RWPE1 (cell line): ENCODE data around the gene MBP.
"Not testable (repeated sequence)": the region's sequence is repeated elsewhere in the genome, so short reads cannot be mapped to it uniquely, and the experiment has no call there.

Experiments
- CTCF ChIA-PET: fragments of 350-600 bp; sonication (Branson Sonifier 250); formaldehyde crosslinking; extraction: SDS; loops from one replicate; lab custom pipeline; 2021; lab: Yijun Ruan, JAX
- POLR2A ChIA-PET: fragments of 400-600 bp; formaldehyde crosslinking; extraction: SDS; loops from one replicate; lab custom pipeline; 2020; ENCODE audit warnings: antibody characterized with exemption; ENCODE audit not compliant: low non-redundant PET; lab: Yijun Ruan, JAX
- DNase-seq: peaks from one replicate; pipeline ENCODE4 v3.0.0; 2012; ENCODE audit warnings: low spot score
- H3K27ac ChIP-seq: fragments of 450-650 bp; 2 replicates; pipeline ENCODE4 v1.5.1; 2017
- TF ChIP-seq, protein P1 (sequence below): fragments of 450-650 bp; conservative IDR thresholded peaks from 2 replicates; pipeline ENCODE4 v1.5.1; 2017; ENCODE audit warnings: low read depth, mild to moderate bottlenecking

MBP gene

DNA sequence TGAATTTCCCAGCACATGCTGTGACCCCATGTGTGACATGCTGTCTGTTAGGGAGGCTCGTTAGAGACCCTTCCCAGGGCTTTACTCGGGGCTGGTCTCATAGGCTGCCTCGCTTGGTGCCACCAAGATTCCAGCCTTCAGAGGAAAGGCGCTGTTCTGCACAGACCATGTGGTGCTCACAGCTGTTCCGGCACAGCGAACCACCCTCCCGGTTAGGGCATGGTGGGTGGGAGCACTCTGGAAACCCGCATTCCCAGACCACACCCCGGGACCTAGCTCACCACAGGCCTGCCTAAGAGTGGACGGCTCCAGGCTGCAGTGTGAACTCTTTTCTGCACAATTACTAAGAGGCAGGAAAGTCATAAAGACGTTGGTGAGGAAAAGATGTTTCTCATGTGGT, 112.0 kb downstream of the MBP start:
- TF ChIP-seq, protein P1, sequence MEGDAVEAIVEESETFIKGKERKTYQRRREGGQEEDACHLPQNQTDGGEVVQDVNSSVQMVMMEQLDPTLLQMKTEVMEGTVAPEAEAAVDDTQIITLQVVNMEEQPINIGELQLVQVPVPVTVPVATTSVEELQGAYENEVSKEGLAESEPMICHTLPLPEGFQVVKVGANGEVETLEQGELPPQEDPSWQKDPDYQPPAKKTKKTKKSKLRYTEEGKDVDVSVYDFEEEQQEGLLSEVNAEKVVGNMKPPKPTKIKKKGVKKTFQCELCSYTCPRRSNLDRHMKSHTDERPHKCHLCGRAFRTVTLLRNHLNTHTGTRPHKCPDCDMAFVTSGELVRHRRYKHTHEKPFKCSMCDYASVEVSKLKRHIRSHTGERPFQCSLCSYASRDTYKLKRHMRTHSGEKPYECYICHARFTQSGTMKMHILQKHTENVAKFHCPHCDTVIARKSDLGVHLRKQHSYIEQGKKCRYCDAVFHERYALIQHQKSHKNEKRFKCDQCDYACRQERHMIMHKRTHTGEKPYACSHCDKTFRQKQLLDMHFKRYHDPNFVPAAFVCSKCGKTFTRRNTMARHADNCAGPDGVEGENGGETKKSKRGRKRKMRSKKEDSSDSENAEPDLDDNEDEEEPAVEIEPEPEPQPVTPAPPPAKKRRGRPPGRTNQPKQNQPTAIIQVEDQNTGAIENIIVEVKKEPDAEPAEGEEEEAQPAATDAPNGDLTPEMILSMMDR, result no peak
- no peak for DNase-seq
- POLR2A ChIA-PET, result no interaction called here
- no peak overlapping the region for H3K27ac ChIP-seq
- CTCF ChIA-PET, result no interaction called here

DNA sequence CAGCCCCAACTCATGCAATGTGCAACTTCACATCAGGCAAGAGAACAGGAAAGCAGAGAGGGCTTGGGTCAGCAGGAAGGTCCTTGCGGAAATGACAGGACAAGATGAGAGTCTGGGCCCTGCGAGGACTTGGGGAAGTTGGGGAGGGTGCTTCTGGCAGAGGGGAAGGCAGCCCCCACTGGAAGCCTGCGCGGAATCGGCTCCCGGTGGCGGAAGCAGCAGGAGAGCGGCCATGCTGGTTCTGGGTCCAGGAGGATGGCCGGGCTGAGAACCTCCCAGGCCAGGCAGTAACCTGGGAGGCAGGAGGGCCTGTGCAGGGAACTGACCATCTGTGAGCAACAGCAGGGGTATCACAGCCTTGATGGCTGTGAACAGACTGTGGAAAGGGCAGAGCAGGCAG, 112.9 kb downstream of the MBP start:
- POLR2A ChIA-PET, result no interaction called here
- DNase-seq, result no peak
- CTCF ChIA-PET, result no interaction called here
- TF ChIP-seq, protein P1, result no peak
- no peak overlapping the region for H3K27ac ChIP-seq

DNA sequence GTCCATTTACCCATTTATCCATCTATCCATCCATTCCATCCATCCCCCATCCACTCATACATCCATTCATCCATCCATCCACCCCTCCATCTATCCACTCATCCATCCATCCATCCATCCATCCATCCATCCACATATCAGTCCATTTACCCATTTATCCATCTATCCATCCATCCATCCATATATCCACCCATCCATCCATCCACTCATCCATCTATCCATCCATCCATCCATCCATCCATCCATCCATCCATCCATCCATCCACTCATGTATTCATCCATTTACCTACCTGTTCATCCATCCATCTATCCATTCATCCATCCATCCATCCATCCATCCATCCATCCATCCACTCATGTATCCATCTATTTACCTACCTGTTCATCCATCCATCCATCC, 113.9 kb downstream of the MBP start:
- CTCF ChIA-PET, POLR2A ChIA-PET, H3K27ac ChIP-seq, DNase-seq: not testable (repeated sequence)

DNA sequence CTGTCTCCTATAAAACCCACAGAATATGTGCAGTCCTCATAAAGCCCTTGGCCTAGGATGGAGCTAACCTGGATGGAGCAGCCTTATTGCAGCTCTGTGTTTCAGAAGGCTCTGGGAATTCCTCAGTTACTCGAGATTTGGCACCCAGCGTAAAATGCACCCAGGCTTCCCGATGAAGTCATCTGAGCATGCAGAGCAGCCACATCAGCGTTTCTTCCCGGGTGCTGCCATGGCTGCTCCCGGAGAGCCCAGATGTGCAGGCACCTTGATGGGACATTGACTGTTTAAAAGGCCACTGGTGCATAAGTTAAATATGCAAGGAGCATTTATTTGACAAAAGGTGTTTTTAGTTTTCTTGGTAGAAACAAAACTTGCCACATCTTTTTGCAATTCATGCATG, 115.2 kb downstream of the MBP start:
- CTCF ChIA-PET, result interaction anchor here (1.1 kb wide), 1 partner anchor 194 kb away, joined by 5 read pairs; no protein-coding TSS in a partner anchor
- POLR2A ChIA-PET, result no interaction called here

DNA sequence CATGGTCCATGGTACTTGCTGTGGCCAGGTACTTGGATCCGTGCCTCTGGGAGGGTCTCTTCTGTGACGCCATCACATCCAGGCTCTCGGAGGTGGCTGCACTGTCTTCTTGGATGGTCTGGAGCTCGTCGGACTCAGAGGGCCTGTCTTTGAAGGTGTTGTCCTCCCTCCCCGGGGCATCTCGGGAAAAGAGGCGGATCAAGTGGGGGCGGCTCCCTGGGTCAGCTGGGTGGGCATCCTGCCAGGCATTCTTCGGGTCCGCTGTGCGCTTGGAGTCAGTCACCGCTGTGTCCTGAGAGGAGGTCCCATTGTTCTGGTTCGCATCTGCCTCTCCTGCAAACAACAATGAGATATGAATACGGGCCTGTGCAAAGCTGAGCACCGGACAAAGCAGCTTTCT, 115.6 kb downstream of the MBP start:
- POLR2A ChIA-PET, result no interaction called here
- no peak overlapping the region for H3K27ac ChIP-seq
- no peak for DNase-seq
- CTCF ChIA-PET, result interaction anchor here (1.1 kb wide), 1 partner anchor 195 kb away, joined by 5 read pairs; no protein-coding TSS in a partner anchor
- TF ChIP-seq, protein P1, result no peak

More for the DNA sequence above, 115.2 kb downstream of the MBP start:
- no peak overlapping the region for H3K27ac ChIP-seq
- DNase-seq, result no peak
- TF ChIP-seq, protein P1, result no peak

DNA sequence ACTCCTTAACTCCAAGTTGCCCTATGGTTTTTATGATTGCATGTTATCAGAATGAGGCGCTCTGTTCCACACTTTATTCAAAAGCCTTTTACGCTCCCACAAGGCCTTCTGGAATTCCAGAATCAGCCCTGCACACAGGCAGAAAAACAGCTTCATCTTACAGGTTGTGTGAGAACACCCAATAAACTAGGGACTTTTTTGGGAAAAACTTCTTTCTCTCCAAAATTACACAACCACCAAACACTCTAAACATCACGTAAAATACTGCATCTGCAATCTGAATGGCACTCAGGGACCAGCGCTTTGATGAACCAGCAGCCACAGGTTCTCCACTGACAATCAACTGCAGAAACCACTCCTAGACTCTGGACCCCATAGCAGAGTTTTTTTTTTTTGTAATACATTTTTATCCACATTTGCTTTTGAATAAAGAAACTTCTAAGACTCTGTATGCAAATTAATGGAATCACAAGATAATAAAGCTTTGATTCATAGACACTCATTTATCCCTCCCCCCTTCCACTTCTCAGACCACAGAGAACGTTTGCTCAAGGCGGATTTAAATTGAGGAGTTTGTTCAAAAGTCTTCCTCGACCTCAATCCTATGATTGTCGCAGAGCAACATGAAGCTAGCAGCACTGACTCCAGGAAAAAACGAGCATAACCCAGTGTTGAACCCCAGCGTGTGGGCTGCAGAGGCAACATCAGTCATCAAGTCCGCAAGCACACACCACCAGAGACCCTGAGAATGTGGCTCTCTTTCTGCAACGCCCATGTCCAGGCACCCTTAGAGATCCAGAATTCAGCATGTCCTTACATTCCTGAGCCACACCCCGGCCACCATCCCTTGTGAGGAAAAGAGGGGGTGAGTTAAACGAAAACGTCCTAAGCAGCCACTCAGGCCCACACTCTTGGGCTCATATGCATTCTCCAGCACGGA, 116.5 kb downstream of the MBP start:
- no peak for DNase-seq
- TF ChIP-seq, protein P1, result no peak
- no peak overlapping the region for H3K27ac ChIP-seq
- ChIA-PET POLR2A (interaction anchor here (0.7 kb wide), 1 partner anchor 116 kb away, joined by 8 read pairs; the partner anchor contains the start of gene MBP), CTCF (interaction anchor here (0.5 to 1.1 kb wide), 2 partner anchors 125 to 196 kb away, joined by 3 to 5 read pairs; no protein-coding TSS in a partner anchor)

DNA sequence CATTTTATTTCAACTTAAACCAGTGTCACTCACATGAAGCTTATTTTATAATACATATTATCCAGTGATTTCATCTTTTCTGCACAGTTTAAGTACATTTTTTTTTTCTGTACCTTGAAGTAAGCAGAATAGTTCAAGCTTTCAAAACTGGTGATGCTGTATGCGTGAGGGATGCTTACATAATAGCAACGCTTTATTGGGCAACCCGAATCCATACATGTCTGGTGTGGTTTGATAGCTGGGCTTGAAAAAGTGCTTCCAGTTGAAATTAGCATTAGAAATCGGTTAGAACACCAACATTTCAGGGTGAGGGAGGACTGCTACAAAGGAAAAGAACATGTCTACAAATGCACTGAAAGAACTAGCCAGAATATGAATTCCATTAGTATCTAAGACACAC, 117.4 kb downstream of the MBP start:
- TF ChIP-seq, protein P1, result no peak
- no peak for DNase-seq
- ChIA-PET CTCF (no interaction called here), POLR2A (no interaction called here)
- H3K27ac ChIP-seq, result no peak overlapping the region
